Astrocyte of the cerebellum (primary cell): ENCODE data around the gene ALG1L2.
"Not testable (repeated sequence)": the region's sequence is repeated elsewhere in the genome, so short reads cannot be mapped to it uniquely, and the experiment has no call there.

ENCODE experiments used
- DNase-seq: peaks from one replicate; pipeline ENCODE4 v3.0.0-alpha.2; 2011; ENCODE audit warnings: low read depth
- H3K4me3 ChIP-seq: 2 replicates; pipeline ENCODE4 v1.5.1; 2011; ENCODE audit warnings: mild to moderate bottlenecking, low read depth, low read length, moderate library complexity
- in situ Hi-C: cut with HindIII; loops from 2 replicates; pipeline ENCODE4 v1.10.0; 2017; ENCODE audit warnings: low sequenced_read_pairs
- TF ChIP-seq, protein P1 (sequence below): IDR thresholded peaks from 2 replicates; pipeline ENCODE4 v1.5.1; 2012; ENCODE audit warnings: low read length, low read depth, moderate library complexity, mild to moderate bottlenecking; ENCODE audit errors: missing control alignments

The ALG1L2 gene

DNA sequence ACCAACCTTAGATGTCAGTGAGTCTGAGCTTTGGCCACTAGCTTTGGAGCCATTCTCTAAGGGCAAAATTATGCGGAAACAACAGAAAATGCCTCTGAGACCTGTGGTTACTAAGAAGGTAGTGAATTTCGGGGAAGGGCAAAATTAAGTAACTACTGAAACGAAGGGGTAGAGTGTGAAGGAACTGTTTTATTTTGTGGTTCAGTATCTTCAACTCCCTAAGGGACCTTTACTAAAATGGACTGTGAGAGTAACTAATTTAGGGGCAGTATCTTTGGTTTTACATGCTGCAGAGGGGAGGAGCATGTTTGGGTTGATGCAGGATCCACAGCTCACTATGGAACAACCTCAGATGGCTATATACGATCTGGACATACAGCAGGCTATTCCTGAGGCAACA is 8.0 kb upstream of the ALG1L2 start:
- DNase-seq = no peak
- in situ Hi-C loops = no loop called here

GRCh38 chr3:130077636-130078035 is 4.0 kb upstream of the ALG1L2 start:
- in situ Hi-C loops = no loop called here
- no peak for DNase-seq
- TF ChIP-seq, protein P1, sequence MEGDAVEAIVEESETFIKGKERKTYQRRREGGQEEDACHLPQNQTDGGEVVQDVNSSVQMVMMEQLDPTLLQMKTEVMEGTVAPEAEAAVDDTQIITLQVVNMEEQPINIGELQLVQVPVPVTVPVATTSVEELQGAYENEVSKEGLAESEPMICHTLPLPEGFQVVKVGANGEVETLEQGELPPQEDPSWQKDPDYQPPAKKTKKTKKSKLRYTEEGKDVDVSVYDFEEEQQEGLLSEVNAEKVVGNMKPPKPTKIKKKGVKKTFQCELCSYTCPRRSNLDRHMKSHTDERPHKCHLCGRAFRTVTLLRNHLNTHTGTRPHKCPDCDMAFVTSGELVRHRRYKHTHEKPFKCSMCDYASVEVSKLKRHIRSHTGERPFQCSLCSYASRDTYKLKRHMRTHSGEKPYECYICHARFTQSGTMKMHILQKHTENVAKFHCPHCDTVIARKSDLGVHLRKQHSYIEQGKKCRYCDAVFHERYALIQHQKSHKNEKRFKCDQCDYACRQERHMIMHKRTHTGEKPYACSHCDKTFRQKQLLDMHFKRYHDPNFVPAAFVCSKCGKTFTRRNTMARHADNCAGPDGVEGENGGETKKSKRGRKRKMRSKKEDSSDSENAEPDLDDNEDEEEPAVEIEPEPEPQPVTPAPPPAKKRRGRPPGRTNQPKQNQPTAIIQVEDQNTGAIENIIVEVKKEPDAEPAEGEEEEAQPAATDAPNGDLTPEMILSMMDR = no peak

More for the DNA sequence above, 8.0 kb upstream of the ALG1L2 start:
- no peak overlapping the region for H3K4me3 ChIP-seq
- TF ChIP-seq, protein P1 = no peak

DNA sequence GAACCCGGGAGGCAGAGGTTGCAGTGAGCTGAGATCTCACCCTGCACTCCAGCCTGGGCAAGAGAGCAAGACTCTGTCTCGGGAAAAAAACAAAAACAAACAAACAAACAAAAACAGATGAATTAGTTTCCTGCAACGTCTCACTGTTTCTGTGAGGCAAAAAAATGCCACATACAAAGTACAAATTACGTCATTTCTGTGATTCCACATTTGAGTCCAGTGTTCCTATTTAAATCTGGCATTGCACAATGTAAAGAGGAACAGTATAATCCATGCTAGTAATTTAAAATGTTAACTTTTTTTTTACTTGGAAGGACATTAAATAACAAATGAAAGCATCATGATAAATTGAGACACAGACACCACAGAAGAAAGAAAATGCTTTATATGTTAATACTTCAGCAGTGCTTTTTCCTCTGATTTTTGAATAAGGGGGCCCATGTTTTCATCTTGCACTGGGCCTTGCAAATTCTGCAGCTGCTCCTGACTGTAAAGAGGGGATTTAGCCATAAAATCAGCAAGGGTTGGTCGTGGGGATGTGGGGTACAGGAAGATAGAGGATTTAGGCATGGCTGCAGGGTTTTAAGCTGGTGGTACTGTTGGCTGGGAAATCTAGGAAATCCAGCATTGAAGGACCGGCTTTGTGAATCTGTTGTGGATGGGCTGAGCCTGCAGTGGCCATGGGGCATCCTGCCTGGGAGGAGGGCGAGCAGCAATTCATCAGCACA is 1.9 kb downstream of the ALG1L2 start:
- in situ Hi-C loops, H3K4me3 ChIP-seq, DNase-seq: not testable (repeated sequence)

More at GRCh38 chr3:130077636-130078035, 4.0 kb upstream of the ALG1L2 start:
- no peak overlapping the region for H3K4me3 ChIP-seq

DNA sequence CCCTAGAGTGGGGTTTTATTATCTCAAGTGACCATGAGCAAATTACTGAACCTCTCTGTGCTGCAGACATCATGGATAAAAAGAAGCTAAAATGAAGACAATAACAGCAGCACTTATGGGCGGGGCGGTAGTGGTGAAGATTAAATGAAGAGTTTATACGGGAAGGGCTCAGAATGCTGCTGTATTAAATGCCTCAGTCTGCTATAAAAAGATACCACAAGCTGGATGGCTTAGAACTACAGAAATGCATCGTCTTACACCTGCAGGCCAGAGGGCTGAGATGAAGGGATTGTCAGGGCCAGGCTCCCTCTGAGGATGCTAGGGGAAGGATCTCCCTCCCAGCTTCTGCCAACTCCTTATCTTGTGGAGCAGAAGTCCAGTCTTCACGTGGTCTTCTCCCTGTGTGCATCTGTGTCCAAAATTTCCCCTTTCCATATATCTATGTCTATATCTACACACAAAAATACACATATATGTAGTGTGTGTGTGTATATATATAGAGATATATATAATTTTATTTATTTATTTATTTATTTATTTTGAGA is 2.9 kb downstream of the ALG1L2 start:
- no peak for DNase-seq
- H3K4me3 ChIP-seq = no peak overlapping the region
- in situ Hi-C loops = no loop called here
- TF ChIP-seq, protein P1 = no peak

- in situ Hi-C loops = no loop called here
- no peak for DNase-seq
- TF ChIP-seq, protein P1 = no peak
- H3K4me3 ChIP-seq = no peak overlapping the region
Observed at GRCh38 chr3:130085881-130086280, 4.2 kb downstream of the ALG1L2 start.

- DNase-seq, in situ Hi-C loops, H3K4me3 ChIP-seq: not testable (repeated sequence)
Observed at GRCh38 chr3:130086628-130087027, 5.0 kb downstream of the ALG1L2 start.

DNA sequence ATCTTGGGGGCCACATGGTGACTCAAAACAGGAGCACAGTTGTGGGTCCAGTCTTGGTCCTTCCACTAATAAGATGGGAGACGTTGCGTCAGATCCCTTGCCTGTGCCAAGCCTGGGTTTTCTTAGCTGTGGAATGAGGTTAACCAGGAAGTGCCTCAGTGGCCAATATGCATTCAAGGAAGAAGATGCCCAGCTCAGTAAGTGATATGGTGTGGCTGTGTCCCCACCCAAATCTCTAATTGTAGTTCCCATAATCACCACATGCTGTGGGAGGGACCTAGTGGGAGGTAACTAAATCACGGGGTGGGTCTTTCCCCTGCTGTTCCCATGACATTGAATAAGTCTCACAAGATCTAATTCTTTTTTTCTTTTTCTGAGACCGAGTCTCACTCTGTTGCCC is 6.4 kb downstream of the ALG1L2 start:
- H3K4me3 ChIP-seq = no peak overlapping the region
- DNase-seq = no peak
- in situ Hi-C loops = no loop called here
- TF ChIP-seq, protein P1 = no peak

- in situ Hi-C loops, DNase-seq, H3K4me3 ChIP-seq: not testable (repeated sequence)
Observed at GRCh38 chr3:130090681-130091080, 9.1 kb downstream of the ALG1L2 start.
